Measurements from ENCODE around the gene ADAMTS3. TPM values are rescaled to one million over a fixed set of nuclear protein-coding genes. Genes with fewer than 3 reads are reported as not detected.

Gene ADAMTS3
- polyA plus RNA-seq, 1 donor (not counting 4 experiments of a cell fraction or from before 2014, with no cell fraction given) = 0.09 TPM

DNA sequence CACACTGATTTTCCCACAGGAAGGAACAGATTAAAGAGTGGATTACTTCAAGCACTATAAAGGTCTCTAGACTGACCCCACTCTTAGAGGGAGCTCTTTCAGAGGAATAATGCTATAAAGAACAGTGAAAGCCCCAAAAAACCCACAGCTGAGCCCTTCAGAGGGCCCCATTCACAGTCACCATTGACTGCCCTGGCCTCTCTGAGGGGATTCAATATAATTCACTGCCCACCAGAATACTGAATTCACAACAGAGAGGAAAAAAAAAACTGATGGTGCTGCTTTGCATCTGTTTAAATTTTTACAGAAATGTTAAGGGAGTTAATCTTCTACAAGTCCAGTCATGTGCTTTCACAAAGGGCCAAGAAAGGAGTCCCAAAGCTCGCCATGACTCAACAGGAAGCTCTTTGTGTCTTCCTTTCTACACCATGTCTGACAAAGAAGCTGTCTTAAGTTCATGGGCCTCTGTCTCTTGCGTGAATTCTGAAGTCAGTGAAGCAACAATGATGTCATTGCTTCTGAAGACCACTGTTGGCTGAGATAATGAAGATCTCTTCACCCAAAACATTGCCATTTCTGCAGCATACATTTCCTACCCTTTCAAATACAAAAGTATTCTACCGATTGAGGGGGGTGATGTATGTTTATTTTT is 174.9 kb downstream of the ADAMTS3 start:
- Histone ChIP-seq H3K27ac (ENCODE audit: control insufficient read depth, insufficient read depth, low read length) (peak overlapping the region; percentile 43), H3K9ac (ENCODE audit: control insufficient read depth, extremely low read depth, insufficient read depth, low read length) (peak overlapping the region; percentile 9), H3K79me2 (ENCODE audit: control insufficient read depth, insufficient read depth, low read length) (no peaks in the 10 kb centered on the region), H3K4me2 (ENCODE audit: control insufficient read depth, extremely low read depth, insufficient read depth, low read depth, low read length) (peak overlapping the region; percentile 64), H2AFZ (ENCODE audit: control insufficient read depth, low read length) (peak overlapping the region; percentile 84), H3K27me3 (ENCODE audit: control insufficient read depth, extremely low read depth, insufficient read depth, low read length) (no peaks in the 10 kb centered on the region), H3K36me3 (ENCODE audit: control insufficient read depth in 2 of 2, extremely low read depth in 1 of 2, insufficient read depth in 2 of 2, low read length in 2 of 2) (no peaks in the 10 kb centered on the region), H3K9me3 (ENCODE audit: control insufficient read depth, low read depth, low read length) (no peaks in the 10 kb centered on the region), H4K20me1 (ENCODE audit: control insufficient read depth, extremely low read depth, insufficient read depth, low read length) (no peaks in the 10 kb centered on the region), H3K4me3 (ENCODE audit: control insufficient read depth in 2 of 3, extremely low read depth in 1 of 3, insufficient read depth in 2 of 3, low read depth in 1 of 3, low read length in 3 of 3) (peak overlapping the region in 2 of 3 experiments; percentile 17 to 37), H3K4me1 (ENCODE audit: control insufficient read depth, extremely low read depth, insufficient read depth, low read length) (peaks cover 10% of the 10 kb centered on the region), H3K9me1 (ENCODE audit: control insufficient read depth, extremely low read depth, insufficient read depth, low read length) (no peaks in the 10 kb centered on the region)
- dilution Hi-C loops (cut with MboI; ENCODE audit: extremely low pct_ligation_motif_present, low sequenced_read_pairs) = no loop called here
- FAIRE-seq (peak; percentile 92), DNase-seq (ENCODE audit: low read depth, low spot score) (peak; percentile 60)
- no peak for TF ChIP-seq EZH2 (IDR thresholded peaks at IDR 0.05; ENCODE audit: low read length)

DNA sequence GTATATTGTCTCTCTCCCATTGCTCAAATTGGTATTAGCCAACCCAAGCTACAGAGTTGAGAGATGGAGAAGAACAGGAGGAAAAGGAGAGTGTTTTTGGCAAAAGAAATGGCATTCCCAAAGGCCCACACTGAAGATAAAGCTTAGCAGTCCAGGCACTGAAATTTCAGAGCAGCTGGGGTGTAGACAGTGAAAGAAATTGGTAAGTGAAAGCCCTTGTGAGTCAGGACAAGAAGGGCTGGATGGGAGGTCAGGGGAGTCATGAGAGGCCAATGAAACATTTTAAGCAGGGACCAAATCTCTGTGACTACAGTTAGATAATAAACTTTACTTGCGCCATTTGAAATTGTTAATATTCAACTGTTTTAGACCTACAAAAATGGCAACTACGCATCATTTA is 177.7 kb downstream of the ADAMTS3 start:
- Histone ChIP-seq H3K9me3 (ENCODE audit: control insufficient read depth, low read depth, low read length) (no peaks in the 10 kb centered on the region), H3K9ac (ENCODE audit: control insufficient read depth, extremely low read depth, insufficient read depth, low read length) (no peak overlapping the region), H3K4me2 (ENCODE audit: control insufficient read depth, extremely low read depth, insufficient read depth, low read depth, low read length) (no peak overlapping the region), H3K4me1 (ENCODE audit: control insufficient read depth, extremely low read depth, insufficient read depth, low read length) (peaks cover 10% of the 10 kb centered on the region), H3K27ac (ENCODE audit: control insufficient read depth, insufficient read depth, low read length) (no peak overlapping the region), H3K27me3 (ENCODE audit: control insufficient read depth, extremely low read depth, insufficient read depth, low read length) (no peaks in the 10 kb centered on the region), H2AFZ (ENCODE audit: control insufficient read depth, low read length) (no peak overlapping the region), H3K79me2 (ENCODE audit: control insufficient read depth, insufficient read depth, low read length) (no peaks in the 10 kb centered on the region), H3K4me3 (ENCODE audit: control insufficient read depth in 2 of 3, extremely low read depth in 1 of 3, insufficient read depth in 2 of 3, low read depth in 1 of 3, low read length in 3 of 3) (no peak overlapping the region), H3K36me3 (ENCODE audit: control insufficient read depth in 2 of 2, extremely low read depth in 1 of 2, insufficient read depth in 2 of 2, low read length in 2 of 2) (no peaks in the 10 kb centered on the region), H4K20me1 (ENCODE audit: control insufficient read depth, extremely low read depth, insufficient read depth, low read length) (no peaks in the 10 kb centered on the region), H3K9me1 (ENCODE audit: control insufficient read depth, extremely low read depth, insufficient read depth, low read length) (no peaks in the 10 kb centered on the region)
- FAIRE-seq = no peak
- TF ChIP-seq EZH2 (IDR thresholded peaks at IDR 0.05; ENCODE audit: low read length) (no peak), CTCF (optimal IDR thresholded peaks at IDR 0.05 in 1 of 3, IDR thresholded peaks at IDR 0.05 in 1 of 3, conservative IDR thresholded peaks at IDR 0.05 in 1 of 3; ENCODE audit: extremely low read depth in 1 of 3, insufficient read depth in 2 of 3, low read length in 3 of 3) (no peak)
- no peak for DNase-seq (ENCODE audit: low read depth, low spot score)
- dilution Hi-C loops (cut with MboI; ENCODE audit: extremely low pct_ligation_motif_present, low sequenced_read_pairs) = no loop called here

DNA sequence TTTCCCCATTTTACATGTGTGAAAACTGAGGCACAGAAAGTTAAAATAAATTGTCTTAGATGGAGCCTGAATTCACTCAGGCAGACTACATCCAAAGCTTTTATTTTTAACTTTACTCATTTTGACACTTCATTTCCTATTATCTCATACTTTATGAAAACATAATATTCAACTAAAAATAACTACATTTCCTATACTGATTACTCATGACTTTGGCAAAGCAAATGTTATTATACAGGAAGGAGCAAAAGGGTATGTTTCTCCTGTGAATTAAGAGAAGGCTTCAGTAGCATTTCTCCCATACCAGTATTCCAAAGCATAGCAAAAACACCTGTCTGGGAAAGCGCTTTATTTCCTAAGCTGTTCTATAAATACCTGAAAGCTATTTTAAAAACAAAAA is 178.6 kb downstream of the ADAMTS3 start:
- Histone ChIP-seq H3K4me2 (ENCODE audit: control insufficient read depth, extremely low read depth, insufficient read depth, low read depth, low read length) (no peak overlapping the region), H3K9me1 (ENCODE audit: control insufficient read depth, extremely low read depth, insufficient read depth, low read length) (no peaks in the 10 kb centered on the region)

More for the DNA sequence above, 178.6 kb downstream of the ADAMTS3 start:
- no peak for DNase-seq (ENCODE audit: low read depth, low spot score)
- FAIRE-seq = no peak
- no peaks in the 10 kb centered on the region for H3K79me2 ChIP-seq (ENCODE audit: control insufficient read depth, insufficient read depth, low read length)
- peaks cover 10% of the 10 kb centered on the region for H3K4me1 ChIP-seq (ENCODE audit: control insufficient read depth, extremely low read depth, insufficient read depth, low read length)
- no peak overlapping the region for H3K4me3 ChIP-seq (ENCODE audit: control insufficient read depth in 2 of 3, extremely low read depth in 1 of 3, insufficient read depth in 2 of 3, low read depth in 1 of 3, low read length in 3 of 3)
- H3K27ac ChIP-seq (ENCODE audit: control insufficient read depth, insufficient read depth, low read length) = no peak overlapping the region
- dilution Hi-C loops (cut with MboI; ENCODE audit: extremely low pct_ligation_motif_present, low sequenced_read_pairs) = no loop called here
- H2AFZ ChIP-seq (ENCODE audit: control insufficient read depth, low read length) = no peak overlapping the region
- H3K9me3 ChIP-seq (ENCODE audit: control insufficient read depth, low read depth, low read length) = no peaks in the 10 kb centered on the region
- no peaks in the 10 kb centered on the region for H4K20me1 ChIP-seq (ENCODE audit: control insufficient read depth, extremely low read depth, insufficient read depth, low read length)
- H3K36me3 ChIP-seq (ENCODE audit: control insufficient read depth in 2 of 2, extremely low read depth in 1 of 2, insufficient read depth in 2 of 2, low read length in 2 of 2) = no peaks in the 10 kb centered on the region
- H3K9ac ChIP-seq (ENCODE audit: control insufficient read depth, extremely low read depth, insufficient read depth, low read length) = no peak overlapping the region
- H3K27me3 ChIP-seq (ENCODE audit: control insufficient read depth, extremely low read depth, insufficient read depth, low read length) = no peaks in the 10 kb centered on the region
- TF ChIP-seq EZH2 (IDR thresholded peaks at IDR 0.05; ENCODE audit: low read length) (no peak), CTCF (optimal IDR thresholded peaks at IDR 0.05 in 1 of 3, IDR thresholded peaks at IDR 0.05 in 1 of 3, conservative IDR thresholded peaks at IDR 0.05 in 1 of 3; ENCODE audit: extremely low read depth in 1 of 3, insufficient read depth in 2 of 3, low read length in 3 of 3) (no peak)

Data from keratinocyte (primary cell).